ENCODE results near the gene LAMA2. TPM values are rescaled to one million over a fixed set of nuclear protein-coding genes. Genes with fewer than 3 reads are reported as not detected.

Gene LAMA2
- total RNA-seq, 3 donors from 2014 or later, result 116 to 293 (median 118) TPM

GRCh38 chr6:129364037-129364436 is 481.1 kb downstream of the LAMA2 start:
- intact Hi-C loops (cut with DNase I; ENCODE audit: low total_unique reads), result no loop called here

GRCh38 chr6:129364767-129365166 is 481.8 kb downstream of the LAMA2 start:
- Histone ChIP-seq H3K36me3 (no peaks in the 10 kb centered on the region), H3K4me1 (no peaks in the 10 kb centered on the region), H3K4me3 (no peak overlapping the region), H3K27ac (no peak overlapping the region), H3K27me3 (no peaks in the 10 kb centered on the region), H3K9me3 (no peaks in the 10 kb centered on the region)
- DNase-seq (ENCODE audit: low spot score in 2 of 2), result no peak
- no peak for TF ChIP-seq POLR2AphosphoS5 (IDR thresholded peaks at IDR 0.05)
- no peak for TF ChIP-seq CTCF (IDR thresholded peaks at IDR 0.05)
- intact Hi-C loops (cut with DNase I; ENCODE audit: low total_unique reads), result no loop called here

More at GRCh38 chr6:129364037-129364436, 481.1 kb downstream of the LAMA2 start:
- no peaks in the 10 kb centered on the region for H3K27me3 ChIP-seq
- no peaks in the 10 kb centered on the region for H3K36me3 ChIP-seq
- no peaks in the 10 kb centered on the region for H3K4me1 ChIP-seq
- TF ChIP-seq POLR2AphosphoS5 (IDR thresholded peaks at IDR 0.05) (no peak), POLR2A (IDR thresholded peaks at IDR 0.05) (no peak), CTCF (IDR thresholded peaks at IDR 0.05) (no peak)
- no peak for DNase-seq (ENCODE audit: low spot score in 2 of 2)
- no peaks in the 10 kb centered on the region for H3K9me3 ChIP-seq
- H3K4me3 ChIP-seq, result no peak overlapping the region
- no peak overlapping the region for H3K27ac ChIP-seq

GRCh38 chr6:129368076-129368475 is 485.1 kb downstream of the LAMA2 start:
- no peak overlapping the region for H3K4me3 ChIP-seq
- no peaks in the 10 kb centered on the region for H3K4me1 ChIP-seq
- no peaks in the 10 kb centered on the region for H3K9me3 ChIP-seq
- intact Hi-C loops (cut with DNase I; ENCODE audit: low total_unique reads), result no loop called here
- DNase-seq (ENCODE audit: low spot score in 2 of 2), result no peak
- H3K27me3 ChIP-seq, result no peaks in the 10 kb centered on the region
- H3K27ac ChIP-seq, result no peak overlapping the region
- no peak for TF ChIP-seq CTCF (IDR thresholded peaks at IDR 0.05)
- TF ChIP-seq POLR2A (IDR thresholded peaks at IDR 0.05), result no peak
- TF ChIP-seq POLR2AphosphoS5 (IDR thresholded peaks at IDR 0.05), result no peak
- H3K36me3 ChIP-seq, result no peaks in the 10 kb centered on the region

GRCh38 chr6:129368970-129369369 is 486.0 kb downstream of the LAMA2 start:
- Histone ChIP-seq H3K36me3 (no peaks in the 10 kb centered on the region), H3K4me1 (no peaks in the 10 kb centered on the region), H3K9me3 (no peaks in the 10 kb centered on the region), H3K27me3 (no peaks in the 10 kb centered on the region), H3K4me3 (no peak overlapping the region), H3K27ac (no peak overlapping the region)
- intact Hi-C loops (cut with DNase I; ENCODE audit: low total_unique reads), result no loop called here
- TF ChIP-seq POLR2AphosphoS5 (IDR thresholded peaks at IDR 0.05), result no peak
- no peak for TF ChIP-seq POLR2A (IDR thresholded peaks at IDR 0.05)
- no peak for TF ChIP-seq CTCF (IDR thresholded peaks at IDR 0.05)
- no peak for DNase-seq (ENCODE audit: low spot score in 2 of 2)

- Histone ChIP-seq H3K36me3 (no peaks in the 10 kb centered on the region), H3K9me3 (no peaks in the 10 kb centered on the region), H3K4me3 (no peak overlapping the region), H3K27me3 (no peaks in the 10 kb centered on the region), H3K27ac (no peak overlapping the region), H3K4me1 (no peaks in the 10 kb centered on the region)
- intact Hi-C loops (cut with DNase I; ENCODE audit: low total_unique reads), result no loop called here
- TF ChIP-seq CTCF (IDR thresholded peaks at IDR 0.05), result no peak
- TF ChIP-seq POLR2AphosphoS5 (IDR thresholded peaks at IDR 0.05), result no peak
- TF ChIP-seq POLR2A (IDR thresholded peaks at IDR 0.05), result no peak
- DNase-seq (ENCODE audit: low spot score in 2 of 2), result no peak
Observed at GRCh38 chr6:129369737-129370136, 486.8 kb downstream of the LAMA2 start.

All from breast epithelium (tissue), 4 donors.